ENCODE data around the gene CIAPIN1.
"Not testable (repeated sequence)": the region's sequence is repeated elsewhere in the genome, so short reads cannot be mapped to it uniquely, and the experiment has no call there.

Gene CIAPIN1

GRCh38 chr16:57403965-57404817 lies 43.0 kb downstream of the CIAPIN1 start, which contains the start of gene CCL17:
Gene CCL17, plus strand, starts transcription at chr16:57404767. Its CDS starts 9,166 bp downstream, at chr16:57413933.
- no peak for DNase-seq

GRCh38 chr16:57401943-57402640 lies 45.1 kb downstream of the CIAPIN1 start:
- no peak for DNase-seq

- not testable (repeated sequence) for DNase-seq
Observed at GRCh38 chr16:57397493-57397892, 49.7 kb downstream of the CIAPIN1 start.

GRCh38 chr16:57396786-57397185 lies 50.4 kb downstream of the CIAPIN1 start:
- DNase-seq: no peak

- DNase-seq: no peak
Observed at GRCh38 chr16:57395026-57395425, 52.2 kb downstream of the CIAPIN1 start.

- DNase-seq: no peak
Observed at GRCh38 chr16:57394444-57394843, 52.7 kb downstream of the CIAPIN1 start.

GRCh38 chr16:57392694-57393093 lies 54.5 kb downstream of the CIAPIN1 start:
- DNase-seq: no peak

- no peak for DNase-seq
Observed at GRCh38 chr16:57391708-57392107, 55.5 kb downstream of the CIAPIN1 start.

GRCh38 chr16:57391300-57391699 lies 55.9 kb downstream of the CIAPIN1 start:
- DNase-seq: no peak

- no peak for DNase-seq
Observed at GRCh38 chr16:57390636-57391295, 56.4 kb downstream of the CIAPIN1 start.

- DNase-seq: no peak
Observed at GRCh38 chr16:57389087-57389468, 58.1 kb downstream of the CIAPIN1 start.

GRCh38 chr16:57388359-57389086 lies 58.7 kb downstream of the CIAPIN1 start:
- DNase-seq: no peak

GRCh38 chr16:57387598-57388354 lies 59.4 kb downstream of the CIAPIN1 start:
- DNase-seq: no peak

- no peak for DNase-seq
Observed at GRCh38 chr16:57386381-57386951, 60.7 kb downstream of the CIAPIN1 start.

- no peak for DNase-seq
Observed at GRCh38 chr16:57385083-57385482, 62.1 kb downstream of the CIAPIN1 start.

- no peak for DNase-seq
Observed at GRCh38 chr16:57384248-57385070, 62.7 kb downstream of the CIAPIN1 start.

- DNase-seq: no peak
Observed at GRCh38 chr16:57383276-57384247, 63.6 kb downstream of the CIAPIN1 start.

GRCh38 chr16:57382535-57383275 lies 64.5 kb downstream of the CIAPIN1 start:
- no peak for DNase-seq
